CD14-positive monocyte (primary cell): Measurements from ENCODE around the gene EXD3. TPM values are rescaled to one million over a fixed set of nuclear protein-coding genes. Genes with fewer than 3 reads are reported as not detected.

Source experiments
- DNase-seq, 3 donors: peaks; one replicate each; pipeline ENCODE4 v3.0.0-alpha.2; 2011 to 2022
- H2AFZ ChIP-seq: 2 replicates; pipeline ENCODE4 v1.6.0; 2012; ENCODE audit warnings: mild to moderate bottlenecking, low read depth, low read length, inconsistent platforms; ENCODE audit not compliant: insufficient read depth, poor library complexity, severe bottlenecking
- H3K27ac ChIP-seq, 2 donors: 1 replicate in 1 of 2; 2 replicates in 1 of 2; pipeline ENCODE4 v1.5.1; 2012 to 2013; ENCODE audit warnings: low read length in 2 of 2, control low read depth in 1 of 2, inconsistent platforms in 1 of 2, low read depth in 1 of 2, mild to moderate bottlenecking in 1 of 2
- H3K27me3 ChIP-seq, 2 donors: one replicate each; pipeline versions ENCODE4 v1.6.0 to v1.6.1; 2011 to 2013; ENCODE audit warnings: low read length in 2 of 2; ENCODE audit not compliant: control insufficient read depth in 2 of 2, insufficient read depth in 2 of 2
- H3K36me3 ChIP-seq, 2 donors: replicated peaks in 1 of 2; 1 replicate in 1 of 2; 2 replicates in 1 of 2; pipeline versions ENCODE4 v1.5.1 to v1.6.1; 2012 to 2013; ENCODE audit warnings: low read length in 2 of 2, control low read depth in 1 of 2, inconsistent platforms in 1 of 2, mild to moderate bottlenecking in 1 of 2; ENCODE audit not compliant: insufficient read depth in 2 of 2, control insufficient read depth in 1 of 2
- H3K4me1 ChIP-seq, 2 donors: 1 replicate in 1 of 2; 2 replicates in 1 of 2; pipeline versions ENCODE4 v1.5.1 to v1.6.1; 2012 to 2013; ENCODE audit warnings: low read length in 2 of 2, control low read depth in 1 of 2, inconsistent platforms in 1 of 2, mild to moderate bottlenecking in 1 of 2, moderate library complexity in 1 of 2; ENCODE audit not compliant: insufficient read depth in 2 of 2, control insufficient read depth in 1 of 2
- H3K4me2 ChIP-seq: replicated peaks from 2 replicates; pipeline ENCODE3; 2012; ENCODE audit warnings: low read length, moderate library complexity, mild to moderate bottlenecking; ENCODE audit not compliant: poor library complexity, severe bottlenecking; ENCODE audit errors: extremely low read depth
- H3K4me3 ChIP-seq, 3 experiments: fragments of 200-600 bp in 1 of 3; sonication (generic) in 1 of 3; replicated peaks in 1 of 3; 1 replicate in 2 of 3; 2 replicates in 1 of 3; pipeline ENCODE4 v1.5.1; 2011 to 2013; ENCODE audit warnings: low read length in 3 of 3, mild to moderate bottlenecking in 3 of 3, control low read depth in 2 of 3, low read depth in 2 of 3, inconsistent platforms in 1 of 3, moderate library complexity in 1 of 3
- H3K79me2 ChIP-seq: 2 replicates; pipeline ENCODE4 v1.6.0; 2012; ENCODE audit warnings: mild to moderate bottlenecking, control low read depth, inconsistent platforms, low read length, moderate library complexity; ENCODE audit not compliant: insufficient read depth
- H3K9ac ChIP-seq: 2 replicates; pipeline ENCODE4 v1.6.0; 2017; ENCODE audit warnings: low read length, mild to moderate bottlenecking; ENCODE audit not compliant: insufficient read depth, poor library complexity, severe bottlenecking
- H3K9me3 ChIP-seq, 2 donors: replicated peaks in 1 of 2; 1 replicate in 1 of 2; 2 replicates in 1 of 2; pipeline versions ENCODE4 v1.5.1 to v1.6.1; 2012 to 2013; ENCODE audit warnings: low read length in 2 of 2, control low read depth in 1 of 2; ENCODE audit not compliant: control insufficient read depth in 1 of 2, insufficient read depth in 1 of 2
- H4K20me1 ChIP-seq: 2 replicates; pipeline ENCODE4 v1.6.0; 2012; ENCODE audit warnings: mild to moderate bottlenecking, low read length, control low read depth, moderate library complexity; ENCODE audit not compliant: insufficient read depth
- H3K27ac Mint-ChIP-seq, 7 donors: one replicate each; pipeline ENCODE4 v1.8.0; 2020; ENCODE audit warnings: mild to moderate bottlenecking in 7 of 7, mixed read lengths in 7 of 7, moderate library complexity in 6 of 7, inconsistent platforms in 2 of 7
- H3K27me3 Mint-ChIP-seq, 3 donors: one replicate each; pipeline ENCODE4 v1.8.0; 2021 to 2022; ENCODE audit warnings: low read depth in 3 of 3, mild to moderate bottlenecking in 3 of 3, mixed read lengths in 3 of 3, moderate library complexity in 3 of 3, inconsistent platforms in 1 of 3
- H3K36me3 Mint-ChIP-seq, 2 donors: one replicate each; pipeline ENCODE4 v1.8.0; 2020; ENCODE audit warnings: mixed read lengths in 2 of 2, inconsistent platforms in 1 of 2, mild to moderate bottlenecking in 1 of 2
- H3K4me1 Mint-ChIP-seq: one replicate; pipeline ENCODE4 v1.8.0; 2020; ENCODE audit warnings: mild to moderate bottlenecking, mixed read lengths
- H3K4me3 Mint-ChIP-seq, 2 donors: one replicate each; pipeline ENCODE4 v1.8.0; 2020; ENCODE audit warnings: mild to moderate bottlenecking in 2 of 2, mixed read lengths in 2 of 2, moderate library complexity in 1 of 2
- H3K9me3 Mint-ChIP-seq, 7 donors: one replicate each; pipeline ENCODE4 v1.8.0; 2020 to 2022; ENCODE audit warnings: mixed read lengths in 7 of 7, mild to moderate bottlenecking in 6 of 7, moderate library complexity in 6 of 7, inconsistent platforms in 2 of 7
- WGBS: methylation state at CpG from one replicate; pipeline ENCODE4 v1.1.5; 2013; ENCODE audit warnings: missing lambda C conversion rate; ENCODE audit not compliant: insufficient coverage; 5-methylcytosine and 5-hydroxymethylcytosine counted together
- intact Hi-C, 2 donors: fragments of 100-400 bp; cut with micrococcal nuclease; formaldehyde crosslinking; loops; one replicate each; pipeline versions ENCODE4 v1.15.0 to v1.15.1; 2023
- polyA plus RNA-seq, 3 donors: library from polyadenylated mRNA; depleted of rRNA in 1 of 3; unstranded in 2 of 3; stranded (reverse) in 1 of 3; fragments of 300-500 nt in 2 of 3; fragments of >200 nt in 1 of 3; fragmentation: Illumina TruSeq in 2 of 3; gene quantifications; 1 replicate in 2 of 3; 2 replicates in 1 of 3; pipeline ENCODE4 v1.2.3, GENCODE V29; 2012 to 2021
- TF ChIP-seq, protein P1 (sequence below): fragments of 200-600 bp; IDR thresholded peaks from one replicate; pipeline ENCODE4 v1.8.0; 2022; ENCODE audit warnings: antibody characterized with exemption, mild to moderate bottlenecking

Gene EXD3
- polyA plus RNA-seq, 3 donors: 2.0 to 10.8 (median 3.0) TPM

DNA sequence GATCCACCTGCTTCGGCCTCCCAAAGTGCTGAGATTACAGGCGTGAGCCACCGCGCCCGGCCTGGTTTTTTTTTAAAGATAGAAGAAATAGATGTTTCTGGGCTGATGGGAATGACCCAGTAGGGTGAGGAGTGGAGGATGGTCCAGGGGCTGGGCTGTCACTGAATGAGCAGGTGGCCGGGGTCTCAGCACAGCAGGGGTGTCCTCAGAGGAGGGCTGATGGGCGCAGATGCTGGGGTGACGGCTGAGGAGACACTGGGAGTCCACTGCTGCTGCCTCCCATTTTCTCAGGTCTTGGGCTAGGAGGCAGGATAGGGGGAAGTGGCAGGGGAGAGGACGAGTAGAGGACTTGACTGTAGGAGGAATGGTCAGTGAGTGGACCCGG lies 147.8 kb downstream of the EXD3 start:
- Histone ChIP-seq H3K9me3 (no peaks in the 10 kb centered on the region), H3K36me3 (peaks cover 23 to 52% of the 10 kb centered on the region in 2 donors), H3K4me2 (peak overlapping the region; percentile 10), H3K4me1 (peaks cover 37 to 61% of the 10 kb centered on the region in 2 donors), H3K9ac (peak overlapping the region; percentile 4), H3K27me3 (no peaks in the 10 kb centered on the region), H3K27ac (peak overlapping the region; percentile 27 to 31), H3K79me2 (peaks cover 43% of the 10 kb centered on the region), H4K20me1 (peaks cover 32% of the 10 kb centered on the region), H2AFZ (no peak overlapping the region), H3K4me3 (no peak overlapping the region)
- H3K9me3 Mint-ChIP-seq: no peaks in the 10 kb centered on the region
- intact Hi-C loops: no loop called here
- peaks cover 16 to 48% of the 10 kb centered on the region in 2 donors for H3K36me3 Mint-ChIP-seq
- 95% methylated on average over 10 of the region's 10 CpGs for WGBS
- no peak for DNase-seq
- peaks cover 0 to 4% (median 2%) of the 10 kb centered on the region in 3 donors for H3K27me3 Mint-ChIP-seq
- peak overlapping the region; percentile 26 to 62 for H3K4me3 Mint-ChIP-seq
- TF ChIP-seq, protein P1, sequence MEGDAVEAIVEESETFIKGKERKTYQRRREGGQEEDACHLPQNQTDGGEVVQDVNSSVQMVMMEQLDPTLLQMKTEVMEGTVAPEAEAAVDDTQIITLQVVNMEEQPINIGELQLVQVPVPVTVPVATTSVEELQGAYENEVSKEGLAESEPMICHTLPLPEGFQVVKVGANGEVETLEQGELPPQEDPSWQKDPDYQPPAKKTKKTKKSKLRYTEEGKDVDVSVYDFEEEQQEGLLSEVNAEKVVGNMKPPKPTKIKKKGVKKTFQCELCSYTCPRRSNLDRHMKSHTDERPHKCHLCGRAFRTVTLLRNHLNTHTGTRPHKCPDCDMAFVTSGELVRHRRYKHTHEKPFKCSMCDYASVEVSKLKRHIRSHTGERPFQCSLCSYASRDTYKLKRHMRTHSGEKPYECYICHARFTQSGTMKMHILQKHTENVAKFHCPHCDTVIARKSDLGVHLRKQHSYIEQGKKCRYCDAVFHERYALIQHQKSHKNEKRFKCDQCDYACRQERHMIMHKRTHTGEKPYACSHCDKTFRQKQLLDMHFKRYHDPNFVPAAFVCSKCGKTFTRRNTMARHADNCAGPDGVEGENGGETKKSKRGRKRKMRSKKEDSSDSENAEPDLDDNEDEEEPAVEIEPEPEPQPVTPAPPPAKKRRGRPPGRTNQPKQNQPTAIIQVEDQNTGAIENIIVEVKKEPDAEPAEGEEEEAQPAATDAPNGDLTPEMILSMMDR: no peak
- H3K4me1 Mint-ChIP-seq: peaks cover 42% of the 10 kb centered on the region
- peak overlapping the region; percentile 30 to 89 (median 83) for H3K27ac Mint-ChIP-seq

DNA sequence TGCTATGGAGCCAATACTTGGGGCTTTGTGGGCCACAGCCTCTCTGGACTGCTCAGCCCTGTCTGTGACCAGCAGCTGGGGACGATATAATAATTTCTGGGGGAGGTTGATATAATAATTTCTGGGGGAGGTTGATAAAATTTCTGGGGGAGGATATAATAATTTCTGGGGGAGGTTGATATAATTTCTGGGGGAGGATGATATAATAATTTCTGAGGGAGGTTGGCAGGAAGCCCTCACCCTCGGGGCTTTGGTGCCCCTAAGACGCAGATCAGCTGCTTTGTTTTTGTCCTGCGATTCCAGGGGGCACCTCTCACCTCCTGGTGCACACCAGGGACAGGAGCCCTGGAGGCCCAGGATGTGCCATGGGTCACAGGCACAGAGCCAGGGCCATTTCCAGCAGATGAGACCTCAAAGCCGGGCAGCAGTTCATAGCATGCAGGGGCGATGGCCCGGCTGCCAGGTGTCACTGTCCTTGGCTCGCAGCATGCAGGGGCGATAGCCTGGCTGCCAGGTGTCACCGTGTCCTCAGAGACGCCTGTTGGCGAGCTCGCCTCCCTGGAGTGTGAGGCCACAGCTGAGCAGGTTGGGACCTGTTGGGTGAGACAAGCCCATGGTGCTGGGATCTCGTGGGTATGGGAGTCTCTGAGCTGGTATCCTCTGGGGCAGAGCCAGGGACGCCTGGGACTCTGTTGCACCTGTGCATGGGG lies 149.2 kb downstream of the EXD3 start:
- H3K9ac ChIP-seq: no peak overlapping the region
- 90% methylated on average over 15 of the region's 15 CpGs for WGBS
- DNase-seq: no peak

More for the DNA sequence above, 149.2 kb downstream of the EXD3 start:
- intact Hi-C loops: no loop called here
- TF ChIP-seq, protein P1: no peak
- Histone ChIP-seq H3K4me2 (no peak overlapping the region), H3K27ac (no peak overlapping the region), H3K27me3 (no peaks in the 10 kb centered on the region), H3K4me1 (peaks cover 38 to 56% of the 10 kb centered on the region in 2 donors), H3K36me3 (peaks cover 16 to 52% of the 10 kb centered on the region in 2 donors), H3K4me3 (no peak overlapping the region), H4K20me1 (peaks cover 30% of the 10 kb centered on the region), H3K9me3 (no peaks in the 10 kb centered on the region), H2AFZ (no peak overlapping the region), H3K79me2 (peaks cover 28% of the 10 kb centered on the region)
- Mint-ChIP-seq H3K27ac (peak overlapping the region in 2 of 7 donors; percentile 13 to 45), H3K27me3 (peaks cover 0 to 4% (median 2%) of the 10 kb centered on the region in 3 donors), H3K9me3 (no peaks in the 10 kb centered on the region), H3K4me3 (no peak overlapping the region), H3K36me3 (peaks cover 19 to 52% of the 10 kb centered on the region in 2 donors), H3K4me1 (peaks cover 43% of the 10 kb centered on the region)
